M059J (cell line): ENCODE data around the gene FMN2. TPM values are rescaled to one million over a fixed set of nuclear protein-coding genes. Genes with fewer than 3 reads are reported as not detected.
A peak's percentile ranks its signal among the peaks of the same experiment; 100 is the strongest.

Experiments used
- DNase-seq: peaks from one replicate; pipeline ENCODE4 v3.0.0-alpha.2; 2012; ENCODE audit warnings: low read depth
- total RNA-seq: library from RNA; depleted of rRNA; stranded (reverse); fragments of >200 nt; shearing (Covaris generic); gene quantifications from 2 replicates; pipeline ENCODE4 v1.2.3, GENCODE V29; 2014

The FMN2 gene
- total RNA-seq, 1 experiment from 2014 or later = 19.2 TPM

GRCh38 chr1:240194120-240194519, 102.4 kb downstream of the FMN2 start:
- peak; percentile 57 for DNase-seq

DNA sequence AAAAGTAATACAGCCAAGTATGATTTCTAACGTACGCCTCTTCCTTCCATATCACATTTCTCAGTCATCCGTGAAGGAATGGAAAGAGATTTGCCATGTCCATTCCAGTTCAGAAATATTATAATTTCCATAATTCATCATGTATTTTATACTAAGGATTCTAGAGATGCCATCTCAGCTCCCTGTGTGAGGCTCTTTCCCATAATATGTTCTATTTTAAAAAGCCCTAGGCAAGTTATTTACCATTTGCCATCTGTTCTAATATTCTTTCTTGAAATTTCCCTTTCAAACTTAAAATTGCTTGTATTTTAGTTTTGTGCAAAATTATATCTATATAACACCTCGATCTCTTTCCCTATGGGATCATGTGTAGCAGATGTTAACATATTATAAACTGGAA, 106.7 kb downstream of the FMN2 start:
- no peak for DNase-seq

DNA sequence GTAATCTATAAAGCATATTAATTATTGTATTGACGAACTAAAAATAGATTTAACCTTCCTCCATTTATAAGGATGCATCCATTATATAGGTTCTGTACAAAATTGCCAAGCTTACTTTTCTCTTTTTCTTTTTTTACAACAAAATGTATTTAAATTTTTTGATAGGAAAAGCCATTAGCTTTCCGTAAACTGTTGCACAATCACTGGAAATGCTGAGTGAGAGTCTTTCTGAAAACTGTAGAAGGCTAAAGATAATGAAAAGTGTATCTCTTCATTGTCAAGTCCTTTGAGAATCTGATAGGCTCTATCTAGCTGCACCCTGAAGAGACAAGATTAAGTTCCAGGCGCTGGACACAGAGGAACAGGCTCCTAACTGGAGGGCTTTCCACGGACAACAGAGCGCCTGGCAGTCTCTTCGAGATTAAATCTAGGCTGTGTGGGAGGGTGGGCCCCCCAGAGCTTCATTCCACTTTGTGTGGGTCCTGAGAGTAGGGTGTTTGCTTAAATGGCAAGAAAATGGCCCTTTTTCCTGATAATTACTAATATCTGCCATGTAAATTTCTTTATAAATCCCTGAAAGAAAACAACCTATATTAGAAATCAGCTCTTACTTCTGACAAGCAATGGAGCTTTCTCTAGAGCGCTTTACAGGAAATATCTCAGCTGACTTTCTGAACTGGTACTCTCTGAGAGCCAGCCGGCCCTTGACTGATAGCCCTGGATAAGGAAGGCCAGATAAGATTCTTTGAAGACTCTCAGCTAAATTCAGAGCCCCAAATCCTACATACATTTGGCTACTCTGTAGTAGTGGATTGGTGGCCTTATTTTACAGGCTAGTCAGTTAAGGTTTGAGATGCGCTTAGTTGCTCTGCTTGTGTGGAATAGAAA, 108.3 kb downstream of the FMN2 start:
- DNase-seq = no peak

DNA sequence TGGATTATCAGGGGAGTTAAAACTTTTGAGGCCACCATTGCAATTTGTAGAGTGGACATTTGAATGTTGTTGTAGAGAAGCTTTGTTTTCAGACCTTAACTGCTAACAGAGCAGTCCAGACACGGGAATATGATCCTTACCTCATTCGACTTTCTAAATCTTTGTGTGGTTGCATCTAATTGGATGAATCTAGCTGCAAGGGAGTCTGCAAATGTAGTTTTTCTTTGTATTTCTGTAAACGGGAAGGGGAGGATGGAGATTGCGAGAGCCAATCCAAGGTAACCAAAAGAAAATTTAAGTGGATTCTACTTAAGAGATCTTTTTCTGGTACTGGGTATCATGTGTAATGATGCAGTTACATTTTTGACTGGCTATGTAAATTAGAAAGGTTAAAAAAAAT, 110.2 kb downstream of the FMN2 start:
- no peak for DNase-seq

GRCh38 chr1:240207073-240207709, 115.5 kb downstream of the FMN2 start:
- no peak for DNase-seq

DNA sequence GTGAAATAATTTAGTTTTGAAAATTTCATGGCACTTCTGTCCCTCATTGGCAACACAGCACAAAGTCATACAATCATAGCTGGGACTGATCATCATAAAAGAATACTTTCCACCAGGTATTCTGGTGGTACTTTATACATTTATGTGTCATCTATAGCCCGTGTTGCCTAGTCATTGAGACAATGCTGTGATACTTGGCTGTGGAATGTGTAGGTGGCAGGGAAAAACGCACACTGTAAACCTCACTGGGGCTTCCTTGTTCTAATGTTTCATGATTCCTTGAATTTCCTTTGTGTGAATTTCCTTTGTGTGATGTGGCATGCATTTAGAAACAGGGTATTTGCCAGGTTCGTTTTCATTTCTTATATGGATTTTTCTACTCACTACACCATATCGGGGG, 118.3 kb downstream of the FMN2 start:
- no peak for DNase-seq

GRCh38 chr1:240212556-240212955, 120.9 kb downstream of the FMN2 start:
- DNase-seq = no peak

- no peak for DNase-seq
Observed at GRCh38 chr1:240217403-240217802, 125.7 kb downstream of the FMN2 start.

GRCh38 chr1:240219104-240219503, 127.4 kb downstream of the FMN2 start:
- no peak for DNase-seq

GRCh38 chr1:240226102-240226501, 134.4 kb downstream of the FMN2 start:
- DNase-seq = no peak

DNA sequence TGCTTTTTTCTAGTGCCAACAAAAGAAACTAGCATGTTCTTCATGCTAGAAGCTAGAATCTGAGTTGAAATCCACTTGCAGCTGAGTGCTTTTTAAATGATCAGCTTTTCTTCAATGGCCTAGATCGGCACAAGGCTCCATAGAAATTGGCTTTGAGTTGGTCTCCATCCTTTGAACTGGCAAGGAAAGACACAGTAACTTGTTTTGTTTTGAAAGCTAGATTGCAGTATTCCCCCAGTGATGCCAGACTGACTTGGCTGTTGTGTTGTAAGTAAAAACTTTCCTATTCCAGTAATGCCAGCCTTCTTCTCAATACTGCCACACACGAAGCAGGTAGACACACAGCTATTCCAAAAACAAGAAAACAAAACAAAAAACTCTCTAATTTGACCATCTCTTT, 139.1 kb downstream of the FMN2 start:
- no peak for DNase-seq

- peak; percentile 79 for DNase-seq
Observed at GRCh38 chr1:240232530-240232929, 140.8 kb downstream of the FMN2 start.

DNA sequence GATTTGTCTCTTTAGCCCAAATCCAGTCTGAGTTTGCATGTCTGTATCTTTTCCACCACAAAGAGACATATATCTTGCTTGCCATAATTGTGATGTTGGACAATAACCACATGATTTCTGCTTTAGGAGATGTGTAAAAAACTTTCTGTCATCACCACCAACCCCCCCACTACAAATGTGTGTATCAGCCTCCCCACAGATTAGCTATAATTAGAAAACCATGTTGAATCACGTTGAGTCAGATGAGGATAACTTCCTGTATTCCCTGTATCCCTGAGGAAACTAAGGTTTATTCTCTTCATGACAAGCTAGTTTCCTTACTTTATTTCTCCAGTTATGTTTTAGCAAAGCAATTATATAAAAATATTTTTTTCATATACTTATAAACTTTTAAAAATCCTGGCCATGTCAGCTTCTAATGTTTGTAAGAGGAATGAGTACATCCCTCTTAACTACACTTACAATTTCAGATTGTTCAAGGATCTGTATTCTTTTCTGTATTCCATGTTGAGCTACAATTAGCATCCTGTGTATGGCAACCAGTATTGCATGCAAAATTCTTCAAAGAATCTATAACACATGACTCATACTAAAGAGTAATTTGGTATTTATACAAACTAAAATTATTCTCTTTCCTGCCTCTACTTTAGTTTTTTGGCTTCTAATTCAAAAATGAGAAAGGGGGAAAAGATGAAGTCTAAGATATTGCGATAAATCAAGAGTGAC, 143.0 kb downstream of the FMN2 start:
- peak; percentile 81 for DNase-seq

DNA sequence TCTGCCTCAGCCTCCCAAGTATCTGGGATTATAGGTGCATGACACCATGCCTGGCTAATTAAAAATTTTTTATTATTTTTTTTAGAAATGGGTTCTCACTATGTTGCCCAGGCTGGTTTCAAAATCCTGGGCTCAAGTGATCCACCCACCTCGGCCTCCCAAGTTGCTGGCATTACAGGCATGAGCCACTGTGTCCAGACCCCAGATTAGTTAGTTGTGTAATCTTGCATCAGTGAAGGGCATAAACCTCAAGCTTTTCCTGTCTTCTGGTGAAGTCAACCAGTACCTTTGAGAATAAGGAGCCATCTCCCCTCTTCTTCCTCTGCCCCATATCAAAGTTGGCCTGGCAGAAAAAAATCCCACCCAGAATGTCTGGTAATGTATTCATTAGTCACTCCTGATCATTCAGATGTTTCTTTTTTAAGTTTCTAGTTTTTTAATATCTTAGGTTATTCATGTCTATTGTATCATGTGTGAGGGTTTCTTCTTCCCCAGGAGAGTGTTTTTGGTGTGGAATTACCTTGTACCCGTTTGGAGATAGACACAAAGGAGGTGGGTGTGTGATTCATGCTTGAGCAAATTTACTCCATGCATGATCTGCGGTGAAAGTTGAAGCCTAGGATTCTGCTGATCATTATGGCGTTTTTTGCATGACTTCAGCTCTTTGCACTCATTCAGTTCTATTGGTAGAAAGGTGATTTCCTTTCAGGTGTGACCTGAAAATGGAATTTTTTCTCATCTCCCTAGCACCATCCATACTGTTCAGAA, 144.0 kb downstream of the FMN2 start:
- DNase-seq = no peak

GRCh38 chr1:240237305-240237721, 145.6 kb downstream of the FMN2 start:
- peak; percentile 82 for DNase-seq

- DNase-seq = no peak
Observed at GRCh38 chr1:240239309-240239708, 147.6 kb downstream of the FMN2 start.

DNA sequence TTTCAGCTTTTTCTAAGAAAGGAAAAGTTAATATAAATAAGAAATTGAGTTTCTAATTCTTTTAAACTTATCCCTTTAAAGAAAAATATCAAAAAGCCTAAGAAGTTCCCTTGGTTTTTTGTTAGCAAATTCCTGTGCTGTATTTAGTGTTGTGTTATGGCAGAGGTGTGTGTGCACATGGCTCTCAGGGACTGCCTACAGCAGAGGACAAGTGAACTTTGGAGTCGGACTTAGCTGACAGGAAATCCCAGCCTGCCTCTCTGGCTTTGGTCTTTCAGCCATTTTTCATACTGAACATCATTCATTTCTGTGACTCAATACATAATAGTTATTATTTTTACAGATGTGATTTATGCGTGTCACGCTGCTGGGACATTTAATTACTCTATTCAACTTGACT, 149.6 kb downstream of the FMN2 start:
- no peak for DNase-seq

- peak; percentile 92 for DNase-seq
Observed at GRCh38 chr1:240242601-240243144, 151.0 kb downstream of the FMN2 start.

GRCh38 chr1:240244968-240245628, 153.4 kb downstream of the FMN2 start:
- peak; percentile 73 for DNase-seq

DNA sequence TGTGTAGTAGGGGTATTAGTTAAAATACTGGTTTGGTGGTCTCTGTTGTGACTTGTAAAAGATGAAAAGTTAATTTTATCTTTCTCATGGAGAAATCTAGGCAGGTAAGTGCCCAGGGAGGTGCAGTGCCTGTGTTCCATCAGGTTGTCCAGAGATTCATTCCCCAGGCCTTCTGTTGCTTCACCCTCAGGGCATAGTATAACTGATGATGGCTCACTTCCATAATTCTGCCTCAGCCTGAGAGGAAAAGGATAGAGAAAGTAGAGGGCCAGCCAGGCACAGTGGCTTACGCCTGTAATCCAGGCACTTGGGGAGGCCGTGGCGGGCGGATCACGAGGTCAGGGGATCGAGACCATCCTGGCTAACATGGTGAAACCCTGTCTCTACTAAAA, 153.9 kb downstream of the FMN2 start:
- peak; percentile 53 for DNase-seq

- no peak for DNase-seq
Observed at GRCh38 chr1:240247899-240248298, 156.2 kb downstream of the FMN2 start.
